ENCODE data around the gene CRELD2. TPM values are rescaled to one million over a fixed set of nuclear protein-coding genes. Genes with fewer than 3 reads are reported as not detected.

The CRELD2 gene
- polyA plus RNA-seq, 3 donors = 20.3 to 33.2 (median 27.6) TPM

GRCh38 chr22:49928185-49928495, 9.7 kb downstream of the CRELD2 start:
- Mint-ChIP-seq H3K4me1 (peaks cover 35% of the 10 kb centered on the region), H3K27me3 (ENCODE audit: low read depth in 3 of 3) (peaks cover 2 to 10% (median 4%) of the 10 kb centered on the region in 3 donors), H3K36me3 (peaks cover 16 to 22% of the 10 kb centered on the region in 2 donors), H3K4me3 (no peak overlapping the region), H3K27ac (no peak overlapping the region), H3K9me3 (no peaks in the 10 kb centered on the region)
- Histone ChIP-seq H3K79me2 (ENCODE audit: insufficient read depth, low read length) (no peaks in the 10 kb centered on the region), H3K36me3 (replicated peaks in 1 of 2; ENCODE audit: control insufficient read depth in 1 of 2, insufficient read depth in 2 of 2, low read length in 2 of 2) (no peaks in the 10 kb centered on the region), H3K4me1 (ENCODE audit: control insufficient read depth in 1 of 2, insufficient read depth in 2 of 2, low read length in 2 of 2) (peaks cover 38 to 49% of the 10 kb centered on the region in 2 donors), H3K4me2 (replicated peaks; ENCODE audit: extremely low read depth, low read length, poor library complexity, severe bottlenecking) (no peak overlapping the region), H2AFZ (ENCODE audit: insufficient read depth, low read depth, low read length, poor library complexity, severe bottlenecking) (no peak overlapping the region), H3K27ac (ENCODE audit: low read depth in 1 of 2, low read length in 2 of 2) (no peak overlapping the region), H4K20me1 (ENCODE audit: insufficient read depth, low read length) (peaks cover 5% of the 10 kb centered on the region), H3K9me3 (replicated peaks in 1 of 2; ENCODE audit: control insufficient read depth in 1 of 2, insufficient read depth in 1 of 2, low read length in 2 of 2) (no peaks in the 10 kb centered on the region), H3K27me3 (ENCODE audit: control insufficient read depth in 2 of 2, insufficient read depth in 2 of 2, low read length in 2 of 2) (peaks cover 0 to 3% of the 10 kb centered on the region in 2 donors), H3K9ac (ENCODE audit: insufficient read depth, low read length, poor library complexity, severe bottlenecking) (no peak overlapping the region), H3K4me3 (replicated peaks in 1 of 3; ENCODE audit: low read depth in 2 of 3, low read length in 3 of 3) (no peak overlapping the region)
- 93% methylated on average over 8 of the region's 8 CpGs for WGBS (ENCODE audit: insufficient coverage)
- DNase-seq = no peak
- TF ChIP-seq, protein P1, sequence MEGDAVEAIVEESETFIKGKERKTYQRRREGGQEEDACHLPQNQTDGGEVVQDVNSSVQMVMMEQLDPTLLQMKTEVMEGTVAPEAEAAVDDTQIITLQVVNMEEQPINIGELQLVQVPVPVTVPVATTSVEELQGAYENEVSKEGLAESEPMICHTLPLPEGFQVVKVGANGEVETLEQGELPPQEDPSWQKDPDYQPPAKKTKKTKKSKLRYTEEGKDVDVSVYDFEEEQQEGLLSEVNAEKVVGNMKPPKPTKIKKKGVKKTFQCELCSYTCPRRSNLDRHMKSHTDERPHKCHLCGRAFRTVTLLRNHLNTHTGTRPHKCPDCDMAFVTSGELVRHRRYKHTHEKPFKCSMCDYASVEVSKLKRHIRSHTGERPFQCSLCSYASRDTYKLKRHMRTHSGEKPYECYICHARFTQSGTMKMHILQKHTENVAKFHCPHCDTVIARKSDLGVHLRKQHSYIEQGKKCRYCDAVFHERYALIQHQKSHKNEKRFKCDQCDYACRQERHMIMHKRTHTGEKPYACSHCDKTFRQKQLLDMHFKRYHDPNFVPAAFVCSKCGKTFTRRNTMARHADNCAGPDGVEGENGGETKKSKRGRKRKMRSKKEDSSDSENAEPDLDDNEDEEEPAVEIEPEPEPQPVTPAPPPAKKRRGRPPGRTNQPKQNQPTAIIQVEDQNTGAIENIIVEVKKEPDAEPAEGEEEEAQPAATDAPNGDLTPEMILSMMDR (IDR thresholded peaks at IDR 0.05) = no peak
- intact Hi-C loops (cut with micrococcal nuclease) = loop anchor here in 1 of 2 donors (10.0 kb wide), 1 partner anchor 277 kb away; the partner anchor contains the start of gene SELENOO

DNA sequence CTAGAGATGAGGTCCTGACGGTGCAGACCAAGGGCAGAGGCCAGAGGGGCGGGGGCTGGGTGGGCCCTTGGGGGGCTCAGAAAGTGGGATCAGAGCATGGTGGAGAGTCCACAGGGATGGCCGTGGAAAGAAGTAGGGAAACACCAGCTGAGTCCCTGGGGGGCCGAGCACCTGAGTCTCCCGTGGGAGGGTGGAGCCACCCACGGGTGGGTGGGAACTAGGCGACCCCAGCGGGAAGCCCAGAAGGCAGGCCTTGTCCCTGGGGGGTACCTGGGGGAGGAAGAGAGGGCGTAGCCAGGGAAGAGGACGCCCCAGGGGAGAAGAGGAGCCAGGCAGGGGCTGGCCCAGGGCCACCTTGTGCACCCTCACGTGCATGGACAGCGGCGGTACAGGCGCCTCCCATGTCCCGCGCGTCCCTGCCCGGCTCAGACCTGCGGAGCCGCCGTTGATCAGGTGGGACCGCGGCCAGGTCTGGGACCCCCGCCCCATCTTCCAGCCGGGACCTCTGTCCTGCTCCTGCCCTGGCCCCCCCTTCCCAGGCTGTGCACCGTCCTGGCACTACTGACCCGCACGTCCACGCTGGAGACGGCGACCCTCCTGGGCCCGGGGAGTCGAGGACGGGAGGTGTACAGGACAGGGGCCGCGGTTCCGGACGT, 10.2 kb downstream of the CRELD2 start:
- Histone ChIP-seq H3K9ac (ENCODE audit: insufficient read depth, low read length, poor library complexity, severe bottlenecking) (no peak overlapping the region), H4K20me1 (ENCODE audit: insufficient read depth, low read length) (peaks cover 5% of the 10 kb centered on the region), H3K4me3 (replicated peaks in 1 of 3; ENCODE audit: low read depth in 2 of 3, low read length in 3 of 3) (no peak overlapping the region), H2AFZ (ENCODE audit: insufficient read depth, low read depth, low read length, poor library complexity, severe bottlenecking) (no peak overlapping the region), H3K4me1 (ENCODE audit: control insufficient read depth in 1 of 2, insufficient read depth in 2 of 2, low read length in 2 of 2) (peaks cover 42 to 54% of the 10 kb centered on the region in 2 donors), H3K36me3 (replicated peaks in 1 of 2; ENCODE audit: control insufficient read depth in 1 of 2, insufficient read depth in 2 of 2, low read length in 2 of 2) (no peaks in the 10 kb centered on the region), H3K4me2 (replicated peaks; ENCODE audit: extremely low read depth, low read length, poor library complexity, severe bottlenecking) (no peak overlapping the region), H3K27ac (ENCODE audit: low read depth in 1 of 2, low read length in 2 of 2) (no peak overlapping the region), H3K27me3 (ENCODE audit: control insufficient read depth in 2 of 2, insufficient read depth in 2 of 2, low read length in 2 of 2) (peaks cover 0 to 3% of the 10 kb centered on the region in 2 donors), H3K79me2 (ENCODE audit: insufficient read depth, low read length) (no peaks in the 10 kb centered on the region), H3K9me3 (replicated peaks in 1 of 2; ENCODE audit: control insufficient read depth in 1 of 2, insufficient read depth in 1 of 2, low read length in 2 of 2) (no peaks in the 10 kb centered on the region)
- intact Hi-C loops (cut with micrococcal nuclease) = loop anchor here (1.0 to 10.0 kb wide), 2 partner anchors 102 to 276 kb away; partner anchors contain the start of gene SELENOO (in 1 of the 2)
- 63% methylated on average over 38 of the region's 38 CpGs for WGBS (ENCODE audit: insufficient coverage)
- H3K27ac Mint-ChIP-seq = no peak overlapping the region
- DNase-seq = no peak
- peaks cover 2 to 10% (median 4%) of the 10 kb centered on the region in 3 donors for H3K27me3 Mint-ChIP-seq (ENCODE audit: low read depth in 3 of 3)
- peaks cover 14 to 22% of the 10 kb centered on the region in 2 donors for H3K36me3 Mint-ChIP-seq
- peaks cover 40% of the 10 kb centered on the region for H3K4me1 Mint-ChIP-seq
- TF ChIP-seq, protein P1 (IDR thresholded peaks at IDR 0.05) = no peak
- no peak overlapping the region for H3K4me3 Mint-ChIP-seq
- H3K9me3 Mint-ChIP-seq = no peaks in the 10 kb centered on the region

Measured in CD14-positive monocyte (primary cell).